Uterus (tissue), 4 donors: ENCODE data around the gene CDK5. TPM values are rescaled to one million over a fixed set of nuclear protein-coding genes. Genes with fewer than 3 reads are reported as not detected.

Experiments
- DNase-seq, 2 donors: peaks; one replicate each; pipeline ENCODE4 v3.0.0-alpha.2; 2019 to 2020
- H3K27ac ChIP-seq, 2 donors: fragments of 200-600 bp; sonication (generic); 1 replicate in 1 of 2; 2 replicates in 1 of 2; pipeline ENCODE4 v1.5.1; 2016 to 2018
- H3K27me3 ChIP-seq, 2 donors: fragments of 200-600 bp; sonication (generic); one replicate each; pipeline ENCODE4 v1.5.1; 2018 to 2019; ENCODE audit warnings: control low read depth in 1 of 2
- H3K36me3 ChIP-seq, 2 donors: fragments of 200-600 bp; sonication (generic); one replicate each; pipeline ENCODE4 v1.5.1; 2019; ENCODE audit warnings: control low read depth in 1 of 2
- H3K4me1 ChIP-seq, 2 donors: fragments of 200-600 bp; sonication (generic); one replicate each; pipeline ENCODE4 v1.5.1; 2018 to 2019; ENCODE audit warnings: control low read depth in 1 of 2
- H3K4me3 ChIP-seq, 2 donors: fragments of 200-600 bp; sonication (generic); 1 replicate in 1 of 2; 2 replicates in 1 of 2; pipeline ENCODE4 v1.5.1; 2018 to 2019; ENCODE audit warnings: mild to moderate bottlenecking in 1 of 2
- H3K9me3 ChIP-seq, 2 donors: fragments of 200-600 bp; sonication (generic); one replicate each; pipeline ENCODE4 v1.5.1; 2019; ENCODE audit warnings: control low read depth in 1 of 2
- POLR2A ChIP-seq, 2 donors: fragments of 450-650 bp; IDR thresholded peaks; one replicate each; pipeline ENCODE4 v1.6.1; 2016; ENCODE audit warnings: antibody characterized with exemption in 2 of 2, mild to moderate bottlenecking in 1 of 2, moderate library complexity in 1 of 2
- intact Hi-C: fragments of 100-400 bp; cut with DNase I; formaldehyde crosslinking; loops from one replicate; pipeline ENCODE4 v1.15.1; 2023; ENCODE audit warnings: low total_unique reads
- total RNA-seq, 4 donors: library from RNA; depleted of rRNA in 3 of 4; stranded (reverse); fragments of >200 nt in 3 of 4; gene quantifications; one replicate each; pipeline versions ENCODE4 v1.1.0 to v1.2.4, GENCODE V29; 2014 to 2023
- TF ChIP-seq, protein P1 (sequence below), 4 experiments: fragments of 200-600 bp in 2 of 4; fragments of 450-650 bp in 2 of 4; sonication (generic) in 2 of 4; IDR thresholded peaks; one replicate each; pipeline ENCODE4 v1.5.1; 2016 to 2019; ENCODE audit warnings: antibody characterized with exemption in 4 of 4, mild to moderate bottlenecking in 2 of 4, moderate library complexity in 1 of 4
- donor health status: DM: yes; HTN: yes; CAD: no.

The CDK5 gene
- total RNA-seq, result 1 to 10 TPM in 3 of 4 donors, under 1 TPM in 1; 0.51 to 9.3 (median 2.7) TPM

- Histone ChIP-seq H3K27ac (peak within 1 kb of the TSS; percentile 98 to 99), H3K4me1 (peaks cover 0 to 31% of the 10 kb centered on the region in 2 donors), H3K36me3 (no peaks in the 10 kb centered on the region), H3K4me3 (peak within 1 kb of the TSS; percentile 58 to 82), H3K9me3 (no peaks in the 10 kb centered on the region), H3K27me3 (no peaks in the 10 kb centered on the region)
- TF ChIP-seq, protein P1, sequence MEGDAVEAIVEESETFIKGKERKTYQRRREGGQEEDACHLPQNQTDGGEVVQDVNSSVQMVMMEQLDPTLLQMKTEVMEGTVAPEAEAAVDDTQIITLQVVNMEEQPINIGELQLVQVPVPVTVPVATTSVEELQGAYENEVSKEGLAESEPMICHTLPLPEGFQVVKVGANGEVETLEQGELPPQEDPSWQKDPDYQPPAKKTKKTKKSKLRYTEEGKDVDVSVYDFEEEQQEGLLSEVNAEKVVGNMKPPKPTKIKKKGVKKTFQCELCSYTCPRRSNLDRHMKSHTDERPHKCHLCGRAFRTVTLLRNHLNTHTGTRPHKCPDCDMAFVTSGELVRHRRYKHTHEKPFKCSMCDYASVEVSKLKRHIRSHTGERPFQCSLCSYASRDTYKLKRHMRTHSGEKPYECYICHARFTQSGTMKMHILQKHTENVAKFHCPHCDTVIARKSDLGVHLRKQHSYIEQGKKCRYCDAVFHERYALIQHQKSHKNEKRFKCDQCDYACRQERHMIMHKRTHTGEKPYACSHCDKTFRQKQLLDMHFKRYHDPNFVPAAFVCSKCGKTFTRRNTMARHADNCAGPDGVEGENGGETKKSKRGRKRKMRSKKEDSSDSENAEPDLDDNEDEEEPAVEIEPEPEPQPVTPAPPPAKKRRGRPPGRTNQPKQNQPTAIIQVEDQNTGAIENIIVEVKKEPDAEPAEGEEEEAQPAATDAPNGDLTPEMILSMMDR (IDR thresholded peaks at IDR 0.05), result no peak
- no peak for TF ChIP-seq POLR2A (IDR thresholded peaks at IDR 0.05)
- intact Hi-C loops, result no loop called here
- DNase-seq, result peak in 1 of 2 donors; percentile 39
Measured at GRCh38 chr7:151057506-151057988, at the start of gene CDK5. Gene CDK5, minus strand, starts transcription at chr7:151057897. Its CDS starts 49 bp downstream, at chr7:151057848.

DNA sequence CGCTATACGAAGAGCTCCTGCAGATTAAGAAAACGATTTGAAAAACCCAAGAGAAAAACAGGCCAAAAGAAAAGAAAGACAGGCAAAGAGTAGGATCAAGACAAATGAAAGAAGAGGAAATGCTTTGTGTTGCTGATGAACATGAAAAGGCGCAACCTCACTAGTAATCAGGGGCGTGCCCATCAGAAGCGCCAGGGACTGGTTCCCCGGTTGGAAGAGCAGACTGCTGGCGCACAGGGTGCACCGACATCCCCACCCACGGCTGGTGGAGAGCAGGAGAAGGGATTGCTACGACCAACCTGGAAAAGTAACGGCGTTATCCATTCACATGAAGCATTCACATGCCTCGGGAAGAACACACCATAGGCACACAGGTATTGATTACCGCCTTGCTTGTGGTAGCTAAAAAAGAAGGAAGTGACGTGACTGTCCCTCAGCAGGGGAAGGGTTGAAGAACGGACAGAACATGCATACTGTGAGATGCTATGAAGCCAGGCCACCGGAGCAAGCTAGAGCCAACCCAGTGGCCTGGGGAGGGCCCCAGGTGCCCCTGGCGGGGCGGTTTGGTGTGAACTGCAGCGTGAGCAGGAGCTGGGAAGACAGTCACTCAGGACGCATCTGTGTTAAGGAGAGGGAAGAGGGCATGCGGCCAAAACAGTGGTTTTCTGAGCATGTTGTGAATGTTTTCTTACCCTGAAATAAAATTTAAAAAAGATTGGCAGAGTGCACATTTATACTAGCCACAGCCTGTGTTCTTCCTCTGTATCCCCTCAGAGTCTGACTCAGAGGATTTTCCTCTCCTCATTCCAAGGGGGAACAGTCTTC is 46.9 kb upstream of the CDK5 start:
- Histone ChIP-seq H3K36me3 (no peaks in the 10 kb centered on the region), H3K4me1 (peaks cover 4 to 9% of the 10 kb centered on the region in 2 donors), H3K27ac (peak overlapping the region in 1 of 2 donors; percentile 5), H3K9me3 (no peaks in the 10 kb centered on the region), H3K27me3 (no peaks in the 10 kb centered on the region), H3K4me3 (no peak overlapping the region)
- TF ChIP-seq, protein P1 (IDR thresholded peaks at IDR 0.05), result no peak
- TF ChIP-seq POLR2A (IDR thresholded peaks at IDR 0.05), result no peak
- intact Hi-C loops, result no loop called here
- DNase-seq, result no peak

- Histone ChIP-seq H3K4me3 (no peak overlapping the region), H3K36me3 (no peaks in the 10 kb centered on the region), H3K27me3 (no peaks in the 10 kb centered on the region), H3K4me1 (peaks cover 4 to 9% of the 10 kb centered on the region in 2 donors), H3K27ac (no peak overlapping the region), H3K9me3 (no peaks in the 10 kb centered on the region)
- DNase-seq, result no peak
- TF ChIP-seq, protein P1 (IDR thresholded peaks at IDR 0.05), result no peak
- TF ChIP-seq POLR2A (IDR thresholded peaks at IDR 0.05), result no peak
- intact Hi-C loops, result no loop called here
Measured at GRCh38 chr7:151103973-151104372, 46.3 kb upstream of the CDK5 start.

- no peak for TF ChIP-seq POLR2A (IDR thresholded peaks at IDR 0.05)
- TF ChIP-seq, protein P1 (IDR thresholded peaks at IDR 0.05), result no peak
- Histone ChIP-seq H3K36me3 (no peaks in the 10 kb centered on the region), H3K9me3 (no peaks in the 10 kb centered on the region), H3K27me3 (no peaks in the 10 kb centered on the region), H3K27ac (no peak overlapping the region), H3K4me1 (peaks cover 4 to 9% of the 10 kb centered on the region in 2 donors), H3K4me3 (no peak overlapping the region)
- intact Hi-C loops, result no loop called here
- no peak for DNase-seq
Measured at GRCh38 chr7:151102991-151103390, 45.3 kb upstream of the CDK5 start.
